A549 (cell line): Measurements from ENCODE around the gene ACAD11.

Experiments used
- CBX2 ChIP-seq: fragments of 200-600 bp; sonication (generic); IDR thresholded peaks from 2 replicates; pipeline ENCODE4 v1.6.1; 2016; ENCODE audit warnings: low read depth, mild to moderate bottlenecking, borderline replicate concordance
- CTCF ChIP-seq: fragments of >200 bp; sonication (Bioruptor Twin); formaldehyde crosslinking; IDR thresholded peaks from 3 replicates; pipeline ENCODE4 v1.5.1; 2016
- ELK1 ChIP-seq: fragments of 150-350 bp; IDR thresholded peaks from 2 replicates; pipeline ENCODE4 v1.6.1; 2014; ENCODE audit warnings: low read depth, mild to moderate bottlenecking, low read length
- EP300 ChIP-seq, 2 experiments: fragments of >200 bp; sonication (Bioruptor Twin); formaldehyde crosslinking; IDR thresholded peaks; 2 replicates in 1 of 2; 3 replicates in 1 of 2; pipeline ENCODE4 v1.6.1; 2016 to 2017
- KDM1A ChIP-seq: fragments of 200-600 bp; sonication (generic); IDR thresholded peaks from 2 replicates; pipeline ENCODE4 v1.6.1; 2016; ENCODE audit warnings: low read depth, mild to moderate bottlenecking
- MAX ChIP-seq: IDR thresholded peaks from 2 replicates; pipeline ENCODE4 v1.6.1; 2012
- NFE2L2 ChIP-seq: fragments of 150-350 bp; conservative IDR thresholded peaks from 2 replicates; pipeline ENCODE4 v1.6.1; 2014; ENCODE audit warnings: low read length
- POLR2A ChIP-seq: IDR thresholded peaks from 2 replicates; pipeline ENCODE4 v1.6.1; 2012; ENCODE audit warnings: mild to moderate bottlenecking, low read length
- RAD21 ChIP-seq, 2 experiments: fragments of >200 bp in 1 of 2; sonication (Bioruptor Twin) in 1 of 2; formaldehyde crosslinking in 1 of 2; IDR thresholded peaks in 1 of 2; conservative IDR thresholded peaks in 1 of 2; 2 replicates in 1 of 2; 3 replicates in 1 of 2; pipeline ENCODE4 v1.6.1; 2012 to 2018; ENCODE audit warnings: inconsistent platforms in 1 of 2
- REST ChIP-seq: fragments of 200-600 bp; sonication (generic); IDR thresholded peaks from 2 replicates; pipeline ENCODE4 v1.6.1; 2016; ENCODE audit warnings: antibody characterized with exemption, mild to moderate bottlenecking, moderate library complexity
- RFX5 ChIP-seq: fragments of 450-650 bp; IDR thresholded peaks from 2 replicates; pipeline ENCODE4 v1.7.1; 2014; ENCODE audit warnings: antibody characterized with exemption, mild to moderate bottlenecking, moderate library complexity
- RNF2 ChIP-seq: fragments of 200-600 bp; sonication (generic); IDR thresholded peaks from 2 replicates; pipeline ENCODE4 v1.6.1; 2016; ENCODE audit warnings: low read depth, mild to moderate bottlenecking, antibody characterized with exemption, moderate library complexity, borderline replicate concordance
- SREBF2 ChIP-seq: fragments of 450-650 bp; IDR thresholded peaks from 2 replicates; pipeline ENCODE4 v1.6.1; 2014; ENCODE audit warnings: mild to moderate bottlenecking, moderate library complexity

- TF ChIP-seq POLR2A (no peak), CTCF (no peak; the same call in 2 of the 3 replicates), RAD21 (conservative IDR thresholded peaks at IDR 0.05 in 1 of 2, IDR thresholded peaks at IDR 0.05 in 1 of 2) (0 out of 5 replicates have a peak, but pooled peaks of 1 of the 2 experiments have one; percentile 4), SREBF2 (no peak), RFX5 (no peak), NFE2L2 (no peak), RNF2 (no peak), MAX (no peak), EP300 (IDR thresholded peaks at IDR 0.05) (no peak), KDM1A (no peak), CBX2 (no peak), ELK1 (no peak), REST (no peak)
These were observed 17.1 kb downstream of the ACAD11 start for GRCh38 chr3:132642539-132642847.
